SK-N-SH (cell line): Measurements from ENCODE around the gene CRTC1. TPM values are rescaled to one million over a fixed set of nuclear protein-coding genes. Genes with fewer than 3 reads are reported as not detected.

Source experiments
- CTCF ChIA-PET: fragments of 300-600, 350-600 bp; formaldehyde crosslinking; extraction: SDS; loops from one replicate; lab custom pipeline; 2021; lab: Yijun Ruan, JAX
- POLR2A ChIA-PET: fragments of 350-600 bp; sonication (Branson Sonifier 250); formaldehyde crosslinking; extraction: SDS; loops from one replicate; lab custom pipeline; 2020; ENCODE audit warnings: antibody characterized with exemption, inconsistent platforms; lab: Yijun Ruan, JAX
- DNase-seq: peaks from one replicate; pipeline ENCODE4 v3.0.0; 2012
- H2AFZ ChIP-seq: fragments of 200-600 bp; sonication (generic); 2 replicates; pipeline ENCODE4 v1.8.1; 2016; ENCODE audit warnings: antibody characterized with exemption, mild to moderate bottlenecking, low read depth
- H3F3A ChIP-seq: fragments of 200-600 bp; sonication (generic); replicated peaks from 2 replicates; pipeline ENCODE3; 2016; ENCODE audit warnings: antibody characterized with exemption, mild to moderate bottlenecking; ENCODE audit not compliant: insufficient read depth
- H3K27ac ChIP-seq, 2 experiments: fragments of 200-500 bp in 1 of 2; fragments of 200-600 bp in 1 of 2; sonication (Bioruptor generic) in 1 of 2; sonication (generic), shearing (Covaris generic) in 1 of 2; 2 replicates each; pipeline versions ENCODE4 v1.5.1 to v1.6.1; 2014 to 2016; ENCODE audit warnings: low read depth in 2 of 2, inconsistent platforms in 1 of 2, low read length in 1 of 2, mild to moderate bottlenecking in 1 of 2, mixed read lengths in 1 of 2
- H3K27me3 ChIP-seq: fragments of 200-600 bp; sonication (generic), shearing (Covaris generic); 2 replicates; pipeline ENCODE4 v1.6.1; 2016; ENCODE audit warnings: mixed run types; ENCODE audit not compliant: insufficient read depth
- H3K36me3 ChIP-seq, 2 experiments: fragments of 200-500 bp in 1 of 2; fragments of 200-600 bp in 1 of 2; sonication (Bioruptor generic) in 1 of 2; sonication (generic) in 1 of 2; replicated peaks in 1 of 2; 2 replicates each; pipeline versions ENCODE3 to v1.5.1; 2014 to 2016; ENCODE audit warnings: low read length in 1 of 2, mild to moderate bottlenecking in 1 of 2; ENCODE audit not compliant: insufficient read depth in 2 of 2, control insufficient read depth in 1 of 2
- H3K4me1 ChIP-seq, 2 experiments: fragments of 200-500 bp in 1 of 2; fragments of 200-600 bp in 1 of 2; sonication (Bioruptor generic) in 1 of 2; sonication (generic), shearing (Covaris generic) in 1 of 2; 2 replicates each; pipeline versions ENCODE4 v1.5.1 to v1.6.1; 2014 to 2016; ENCODE audit warnings: low read depth in 1 of 2, low read length in 1 of 2, mixed run types in 1 of 2; ENCODE audit not compliant: insufficient read depth in 2 of 2, control insufficient read depth in 1 of 2
- H3K4me2 ChIP-seq: fragments of 200-600 bp; sonication (generic), shearing (Covaris generic); 2 replicates; pipeline ENCODE4 v1.6.1; 2017; ENCODE audit warnings: mixed run types
- H3K4me3 ChIP-seq, 2 experiments: fragments of 200-500 bp in 1 of 2; fragments of 200-600 bp in 1 of 2; sonication (Bioruptor generic) in 1 of 2; sonication (generic), shearing (Covaris generic) in 1 of 2; 2 replicates each; pipeline versions ENCODE4 v1.5.1 to v1.8.1; 2014 to 2016; ENCODE audit warnings: low read depth in 2 of 2, inconsistent platforms in 1 of 2, low read length in 1 of 2, mild to moderate bottlenecking in 1 of 2, mixed read lengths in 1 of 2, moderate library complexity in 1 of 2
- H3K79me2 ChIP-seq: fragments of 200-600 bp; sonication (generic); 2 replicates; pipeline ENCODE4 v1.8.1; 2017; ENCODE audit warnings: mild to moderate bottlenecking; ENCODE audit not compliant: insufficient read depth
- H3K9ac ChIP-seq: fragments of 200-600 bp; sonication (generic); 2 replicates; pipeline ENCODE4 v1.6.1; 2017; ENCODE audit warnings: mixed run types
- H3K9me2 ChIP-seq: fragments of 200-600 bp; sonication (generic); 2 replicates; pipeline ENCODE4 v1.6.1; 2017; ENCODE audit warnings: mixed run types
- H3K9me3 ChIP-seq: fragments of 200-600 bp; sonication (generic); 2 replicates; pipeline ENCODE4 v1.6.1; 2017; ENCODE audit warnings: mixed run types, mild to moderate bottlenecking, moderate library complexity
- H4K20me1 ChIP-seq: fragments of 200-600 bp; sonication (generic); 2 replicates; pipeline ENCODE4 v1.6.1; 2017; ENCODE audit warnings: mild to moderate bottlenecking, mixed run types; ENCODE audit not compliant: insufficient read depth
- CTCF ChIP-seq: fragments of 200-600 bp; sonication (generic); IDR thresholded peaks from 2 replicates; pipeline ENCODE4 v1.6.1; 2017; ENCODE audit warnings: antibody characterized with exemption, mild to moderate bottlenecking, moderate library complexity
- FOSL2 ChIP-seq: IDR thresholded peaks from 2 replicates; pipeline ENCODE4 v1.4.0; 2012; ENCODE audit warnings: low read depth, mild to moderate bottlenecking, moderate library complexity, borderline replicate concordance
- GABPA ChIP-seq: IDR thresholded peaks from 2 replicates; pipeline ENCODE4 v1.4.0; 2012; ENCODE audit warnings: low read depth, mild to moderate bottlenecking
- MEF2A ChIP-seq: IDR thresholded peaks from 2 replicates; pipeline ENCODE4 v1.4.0; 2012; ENCODE audit warnings: low read depth, borderline replicate concordance
- MXI1 ChIP-seq: IDR thresholded peaks from 2 replicates; pipeline ENCODE4 v1.6.1; 2012; ENCODE audit warnings: mild to moderate bottlenecking, low read depth, low read length, improper control_type of control experiment
- NRF1 ChIP-seq: IDR thresholded peaks from 2 replicates; pipeline ENCODE4 v1.6.1; 2012; ENCODE audit warnings: low read depth, mild to moderate bottlenecking, low read length
- PBX3 ChIP-seq: IDR thresholded peaks from 2 replicates; pipeline ENCODE4; 2012
- POLR2AphosphoS5 ChIP-seq: IDR thresholded peaks from 2 replicates; pipeline ENCODE4 v1.6.1; 2012; ENCODE audit warnings: low read depth, low read length
- RCOR1 ChIP-seq: fragments of 150-350 bp; IDR thresholded peaks from 2 replicates; pipeline ENCODE4 v1.6.1; 2017; ENCODE audit warnings: antibody characterized with exemption, low read length
- SIN3A ChIP-seq: IDR thresholded peaks from 2 replicates; pipeline ENCODE4 v1.6.1; 2012; ENCODE audit warnings: low read depth, mild to moderate bottlenecking, low read length, moderate library complexity, borderline replicate concordance
- SMC3 ChIP-seq: IDR thresholded peaks from 2 replicates; pipeline ENCODE4 v1.6.1; 2012; ENCODE audit warnings: low read depth, low read length, improper control_type of control experiment
- TAF1 ChIP-seq: IDR thresholded peaks from 2 replicates; pipeline ENCODE4 v1.6.1; 2012; ENCODE audit warnings: low read depth, mild to moderate bottlenecking, low read length, moderate library complexity, borderline replicate concordance
- TEAD4 ChIP-seq: IDR thresholded peaks from 2 replicates; pipeline ENCODE4 v1.4.0; 2012; ENCODE audit warnings: mild to moderate bottlenecking, borderline replicate concordance; ENCODE audit not compliant: insufficient read depth
- USF1 ChIP-seq: IDR thresholded peaks from 2 replicates; pipeline ENCODE4 v1.4.0; 2012; ENCODE audit warnings: low read depth, borderline replicate concordance
- USF2 ChIP-seq: fragments of 150-350 bp; IDR thresholded peaks from 2 replicates; pipeline ENCODE4 v1.6.1; 2017; ENCODE audit warnings: antibody characterized with exemption, low read length, low read depth, borderline replicate concordance
- YY1 ChIP-seq: IDR thresholded peaks from 2 replicates; pipeline ENCODE4 v1.4.0; 2012; ENCODE audit warnings: low read depth, mild to moderate bottlenecking
- ZBTB33 ChIP-seq: IDR thresholded peaks from 2 replicates; pipeline ENCODE4 v1.4.0; 2012; ENCODE audit warnings: low read depth, borderline replicate concordance
- WGBS: methylation state at CpG from one replicate; pipeline ENCODE4 v1.1.6; 2017; ENCODE audit warnings: low lambda C conversion rate; 5-methylcytosine and 5-hydroxymethylcytosine counted together
- polyA plus RNA-seq, 3 experiments: library from polyadenylated mRNA; depleted of rRNA; stranded (reverse); fragments of >200 nt; gene quantifications; 2 replicates each; pipeline ENCODE4 v1.2.3, GENCODE V29; 2012

Gene CRTC1
- polyA plus RNA-seq, 1 of the 3 experiments (the other 2 are of a cell fraction): 5.0 TPM

- CTCF ChIA-PET: interaction anchor here (1.3 to 1.9 kb wide), 3 partner anchors 59 to 93 kb away, joined by 3 to 6 read pairs (median 5); partner anchors contain the start of gene UPF1
- DNase-seq: no peak
- Histone ChIP-seq H3F3A (peaks cover 10% of the 10 kb centered on the region), H3K9me3 (no peaks in the 10 kb centered on the region), H3K79me2 (no peaks in the 10 kb centered on the region), H3K4me3 (no peak overlapping the region), H3K27me3 (no peaks in the 10 kb centered on the region), H3K36me3 (no peaks in the 10 kb centered on the region), H3K9ac (no peak overlapping the region), H3K4me2 (no peak overlapping the region), H3K27ac (peak overlapping the region in 1 of 2 experiments; percentile 22; a peak in 1 of 4 replicates), H3K4me1 (peaks cover 20 to 37% of the 10 kb centered on the region in 2 experiments; a peak in 3 of 4 replicates), H2AFZ (no peak overlapping the region), H4K20me1 (no peaks in the 10 kb centered on the region), H3K9me2 (no peaks in the 10 kb centered on the region)
- POLR2A ChIA-PET: interaction anchor here (1.0 to 1.3 kb wide), 2 partner anchors 10 to 202 kb away, joined by 3 read pairs; partner anchors contain the start of gene UBA52
- 93% methylated on average over 8 of the region's 9 CpGs for WGBS
- TF ChIP-seq RCOR1 (no peak), USF2 (no peak), TEAD4 (no peak), MXI1 (no peak), GABPA (no peak), MEF2A (no peak), NRF1 (no peak), YY1 (no peak), SMC3 (no peak), FOSL2 (no peak), SIN3A (no peak), TAF1 (no peak), PBX3 (no peak), POLR2AphosphoS5 (no peak), CTCF (no peak), USF1 (no peak), ZBTB33 (no peak)
Observed at GRCh38 chr19:18773682-18774081, 90.2 kb downstream of the CRTC1 start.
